Common myeloid progenitor, CD34-positive (primary cell): ENCODE measurements around the gene ZFP64.

Experiments
- CTCF ChIA-PET: fragments of 350-600 bp; sonication (Branson Sonifier 250); formaldehyde crosslinking; loops from one replicate; lab custom pipeline; 2021; ENCODE audit warnings: antibody characterized with exemption; lab: Charles Lee
- POLR2A ChIA-PET: fragments of 350-600 bp; sonication (Branson Sonifier 250); formaldehyde crosslinking; loops from one replicate; lab custom pipeline; 2021; ENCODE audit warnings: antibody characterized with exemption; lab: Charles Lee
- DNase-seq, 3 donors: peaks; one replicate each; pipeline versions ENCODE4 v3.0.0 to v3.0.0-alpha.2; 2013
- H3K27ac ChIP-seq, 2 experiments: 1 replicate in 1 of 2; 2 replicates in 1 of 2; pipeline ENCODE4 v1.7.0; 2013; ENCODE audit warnings: inconsistent platforms in 2 of 2, low read length in 2 of 2, mild to moderate bottlenecking in 2 of 2, low read depth in 1 of 2, moderate library complexity in 1 of 2; ENCODE audit not compliant: severe bottlenecking in 2 of 2, insufficient read depth in 1 of 2, poor library complexity in 1 of 2
- H3K27me3 ChIP-seq, 5 experiments: replicated peaks in 2 of 5; 1 replicate in 3 of 5; 2 replicates in 2 of 5; pipeline versions ENCODE4 v1.6.1 to v1.7.0; 2013; ENCODE audit warnings: low read length in 4 of 5, mild to moderate bottlenecking in 2 of 5, moderate library complexity in 2 of 5, inconsistent platforms in 1 of 5; ENCODE audit not compliant: insufficient read depth in 5 of 5, control insufficient read depth in 4 of 5
- H3K36me3 ChIP-seq, 4 experiments: 1 replicate in 2 of 4; 2 replicates in 2 of 4; pipeline versions ENCODE4 v1.6.1 to v1.7.0; 2013; ENCODE audit warnings: low read length in 3 of 4, control low read depth in 1 of 4, mild to moderate bottlenecking in 1 of 4; ENCODE audit not compliant: control insufficient read depth in 4 of 4, insufficient read depth in 4 of 4
- H3K4me1 ChIP-seq, 4 experiments: 1 replicate in 3 of 4; 2 replicates in 1 of 4; pipeline versions ENCODE4 v1.6.1 to v1.7.1; 2013; ENCODE audit warnings: low read length in 3 of 4, mild to moderate bottlenecking in 3 of 4, control low read depth in 1 of 4, inconsistent platforms in 1 of 4, moderate library complexity in 1 of 4; ENCODE audit not compliant: control insufficient read depth in 4 of 4, insufficient read depth in 4 of 4; ENCODE audit errors: control extremely low read depth in 1 of 4
- H3K4me3 ChIP-seq, 7 experiments: 1 replicate in 4 of 7; 2 replicates in 3 of 7; pipeline versions ENCODE4 v1.5.1 to v1.7.0; 2013; ENCODE audit warnings: mild to moderate bottlenecking in 7 of 7, low read length in 6 of 7, moderate library complexity in 6 of 7, inconsistent platforms in 2 of 7, low read depth in 2 of 7, control low read depth in 1 of 7; ENCODE audit not compliant: insufficient read depth in 4 of 7, control insufficient read depth in 1 of 7; ENCODE audit errors: extremely low read depth in 1 of 7
- H3K9me3 ChIP-seq, 5 experiments: 1 replicate in 4 of 5; 2 replicates in 1 of 5; pipeline versions ENCODE4 v1.6.1 to v1.7.1; 2013; ENCODE audit warnings: low read length in 4 of 5, mild to moderate bottlenecking in 2 of 5, inconsistent platforms in 1 of 5, low read depth in 1 of 5, moderate library complexity in 1 of 5; ENCODE audit not compliant: control insufficient read depth in 4 of 5, insufficient read depth in 2 of 5; ENCODE audit errors: control extremely low read depth in 1 of 5
- WGBS: methylation state at CpG from one replicate; pipeline ENCODE4 v1.1.5; 2013; ENCODE audit not compliant: insufficient coverage; 5-methylcytosine and 5-hydroxymethylcytosine counted together

Gene ZFP64

DNA sequence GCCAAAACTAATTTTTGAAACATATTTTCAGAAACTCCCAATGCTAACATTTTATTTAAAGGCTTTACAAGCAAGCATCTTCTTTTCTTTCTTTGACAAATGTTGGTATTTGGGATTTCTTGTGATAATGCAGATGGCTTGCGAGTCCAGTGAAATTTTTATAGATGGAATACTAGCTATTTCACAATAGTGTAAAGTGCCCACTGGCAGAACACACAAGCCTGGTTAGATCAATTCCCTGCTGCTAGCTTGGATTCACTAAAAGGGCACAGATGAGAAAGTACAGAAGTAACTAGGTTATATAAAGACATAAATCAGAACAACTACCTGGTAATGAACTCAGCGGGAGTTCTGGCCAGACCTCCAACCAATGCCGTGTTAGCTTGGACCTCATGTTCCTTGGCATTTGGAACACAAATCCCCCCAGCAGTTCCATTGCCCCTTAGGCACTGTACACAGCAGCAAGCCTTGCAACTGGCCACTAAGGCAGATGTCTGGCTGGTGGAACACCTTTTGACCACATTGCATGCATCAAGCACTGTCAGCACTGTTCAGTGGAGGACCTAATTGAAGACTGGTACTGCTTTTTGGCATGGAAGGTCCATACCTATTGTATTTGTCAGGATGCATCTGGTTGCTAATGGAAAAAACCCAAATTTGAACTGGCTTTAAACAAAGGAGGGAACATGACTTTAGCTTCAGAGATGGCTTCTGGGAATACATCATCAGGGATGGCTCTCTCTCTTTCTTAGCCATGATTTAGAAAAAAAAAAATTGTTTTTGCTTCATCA, 15.6 kb upstream of the ZFP64 start:
- H3K27ac ChIP-seq: no peak overlapping the region
- DNase-seq: no peak
- ChIA-PET CTCF (no interaction called here), POLR2A (no interaction called here)
- WGBS: 94% methylated on average over 2 of the region's 3 CpGs
- no peaks in the 10 kb centered on the region for H3K4me1 ChIP-seq
- no peaks in the 10 kb centered on the region for H3K36me3 ChIP-seq
- peaks cover 0 to 10% (median 6%) of the 10 kb centered on the region in 5 experiments for H3K9me3 ChIP-seq
- H3K4me3 ChIP-seq: no peak overlapping the region
- H3K27me3 ChIP-seq: peaks cover 0 to 2% (median 0%) of the 10 kb centered on the region in 5 experiments

DNA sequence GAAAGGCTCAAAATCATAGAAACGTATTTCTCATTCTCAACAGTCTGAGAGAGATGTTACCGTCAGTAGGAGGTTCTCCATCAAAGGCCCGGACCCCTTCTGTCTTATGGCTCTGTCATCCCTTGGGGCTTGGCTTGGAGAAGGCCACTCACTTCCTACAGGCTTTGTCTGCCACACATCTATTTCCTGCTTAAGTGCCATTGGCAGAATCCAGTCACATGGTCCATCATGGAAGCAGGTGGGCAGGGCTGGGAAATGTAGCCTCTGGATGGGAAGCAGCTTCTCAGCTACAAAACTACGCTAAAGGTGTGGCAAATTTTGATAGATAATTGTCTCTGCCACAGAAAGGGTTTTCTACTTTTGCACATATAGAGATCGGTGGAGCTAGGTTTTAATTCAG, 12.6 kb upstream of the ZFP64 start:
- no peak for DNase-seq
- ChIA-PET CTCF (no interaction called here), POLR2A (no interaction called here)
- H3K4me3 ChIP-seq: no peak overlapping the region
- H3K9me3 ChIP-seq: peaks cover 0 to 1% (median 0%) of the 10 kb centered on the region in 5 experiments
- H3K27me3 ChIP-seq: no peaks in the 10 kb centered on the region
- H3K27ac ChIP-seq: no peak overlapping the region
- WGBS: 98% methylated on average over 3 of the region's 5 CpGs
- H3K4me1 ChIP-seq: no peaks in the 10 kb centered on the region
- H3K36me3 ChIP-seq: no peaks in the 10 kb centered on the region

DNA sequence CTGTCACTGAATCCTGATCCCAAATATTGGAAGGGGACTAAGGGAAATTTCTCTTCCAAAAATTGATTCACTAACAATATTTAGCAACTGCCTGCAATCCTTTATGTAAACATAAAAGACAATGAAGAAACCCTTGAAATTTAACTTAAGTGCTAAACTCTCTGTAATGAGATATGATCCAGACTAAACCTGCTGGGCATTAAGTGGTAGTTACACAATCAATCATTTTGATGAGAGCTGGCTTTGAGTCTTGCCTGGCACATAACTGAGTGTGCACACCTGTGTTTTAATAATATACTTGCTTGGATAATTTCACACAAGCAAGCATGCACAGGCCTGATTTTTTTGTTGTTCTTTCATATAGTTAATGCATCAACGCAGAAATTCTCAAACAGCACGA, 9.8 kb upstream of the ZFP64 start:
- Histone ChIP-seq H3K27me3 (no peaks in the 10 kb centered on the region), H3K4me1 (no peaks in the 10 kb centered on the region), H3K4me3 (no peak overlapping the region), H3K9me3 (peaks cover 0 to 1% (median 0%) of the 10 kb centered on the region in 5 experiments), H3K27ac (no peak overlapping the region), H3K36me3 (no peaks in the 10 kb centered on the region)
- ChIA-PET POLR2A (no interaction called here), CTCF (no interaction called here)
- WGBS: no CpG with 5 or more reads among the region's 2 CpGs
- DNase-seq: no peak

DNA sequence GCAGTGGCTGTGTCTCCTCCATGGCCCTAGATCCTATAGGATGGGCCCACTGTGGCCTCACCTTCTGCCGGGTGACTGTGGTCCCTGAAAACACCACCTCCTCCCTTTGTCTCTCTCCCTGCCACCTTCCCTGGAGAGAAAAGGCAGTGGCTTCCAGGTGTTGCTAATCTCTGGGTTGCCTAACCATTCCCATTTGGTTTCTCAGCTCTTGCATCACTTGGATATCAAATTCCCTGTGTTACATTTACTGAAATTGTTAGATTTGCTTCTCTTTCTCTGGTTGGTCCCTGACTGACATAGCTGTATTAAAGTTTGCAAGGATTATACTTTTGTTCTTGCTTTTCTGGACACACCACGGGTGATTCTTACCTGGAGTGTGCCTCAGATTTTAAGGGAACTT, 9.3 kb upstream of the ZFP64 start:
- DNase-seq: no peak
- no peak overlapping the region for H3K27ac ChIP-seq
- H3K4me1 ChIP-seq: no peaks in the 10 kb centered on the region
- WGBS: 100% methylated on average over 1 of the region's 2 CpGs
- ChIA-PET POLR2A (no interaction called here), CTCF (no interaction called here)
- no peak overlapping the region for H3K4me3 ChIP-seq
- H3K27me3 ChIP-seq: no peaks in the 10 kb centered on the region
- H3K9me3 ChIP-seq: peaks cover 0 to 1% (median 0%) of the 10 kb centered on the region in 5 experiments
- H3K36me3 ChIP-seq: no peaks in the 10 kb centered on the region

DNA sequence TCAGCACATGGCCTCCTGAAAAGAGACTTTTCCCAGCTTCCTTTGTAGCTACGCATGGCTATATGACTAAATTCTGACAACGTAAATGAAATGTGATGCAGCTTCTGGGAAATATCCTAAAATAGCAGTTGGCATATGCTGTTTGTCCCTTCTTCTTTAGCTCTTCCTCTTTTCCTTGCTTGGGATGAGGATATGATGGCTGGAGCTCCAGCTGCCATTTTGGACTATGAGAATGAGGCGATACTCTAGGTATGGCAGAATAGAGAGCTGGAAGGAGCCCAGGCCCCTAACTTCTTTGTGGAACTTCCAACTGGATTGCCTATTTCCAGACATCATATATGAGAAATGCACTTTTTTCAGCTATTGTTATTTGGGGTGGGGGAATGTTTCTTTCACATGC, 5.3 kb upstream of the ZFP64 start:
- POLR2A ChIA-PET: no interaction called here
- peaks cover 0 to 10% (median 6%) of the 10 kb centered on the region in 4 experiments for H3K4me1 ChIP-seq
- H3K4me3 ChIP-seq: no peak overlapping the region
- H3K27me3 ChIP-seq: no peaks in the 10 kb centered on the region
- no peaks in the 10 kb centered on the region for H3K9me3 ChIP-seq
- no peak overlapping the region for H3K27ac ChIP-seq
- no CpG with 5 or more reads among the region's 3 CpGs for WGBS
- CTCF ChIA-PET: interaction anchor here (0.7 kb wide), 1 partner anchor 82 kb away, joined by 3 read pairs; no protein-coding TSS in a partner anchor
- H3K36me3 ChIP-seq: no peaks in the 10 kb centered on the region
- DNase-seq: no peak

DNA sequence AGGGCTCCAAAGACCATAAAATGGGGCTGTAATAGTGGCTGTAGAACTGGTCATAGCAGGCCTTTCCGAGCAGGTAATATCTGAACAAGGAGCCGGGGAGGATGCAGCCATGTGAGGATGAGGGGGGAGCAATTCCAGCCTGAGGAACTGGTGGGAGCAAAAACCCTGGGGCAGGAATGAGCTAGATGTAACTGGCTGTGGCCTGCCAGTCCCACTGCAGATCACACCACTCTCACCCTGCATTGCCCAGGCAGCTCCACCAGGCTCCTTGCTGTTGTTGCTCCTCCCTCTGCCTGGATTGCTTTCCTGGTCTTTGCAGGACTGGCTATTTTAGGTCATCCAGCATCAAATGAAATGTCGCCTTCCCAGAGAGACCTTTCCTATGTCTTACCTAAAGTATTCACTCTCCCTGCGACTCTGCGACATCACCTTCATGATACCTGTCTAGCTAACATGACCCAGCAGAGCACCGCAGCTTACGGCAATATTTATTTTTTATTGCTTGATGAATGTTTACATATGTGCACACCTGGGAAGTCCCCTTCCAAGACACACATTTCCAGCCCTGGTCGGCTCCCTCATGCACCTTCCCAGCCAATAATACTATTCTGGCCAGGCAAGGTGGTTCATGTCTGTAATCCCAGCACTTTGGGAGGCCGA, 2.4 kb upstream of the ZFP64 start:
- Histone ChIP-seq H3K9me3 (no peaks in the 10 kb centered on the region), H3K27me3 (no peaks in the 10 kb centered on the region), H3K4me3 (no peak overlapping the region), H3K27ac (no peak overlapping the region), H3K4me1 (peaks cover 0 to 18% (median 12%) of the 10 kb centered on the region in 4 experiments), H3K36me3 (no peaks in the 10 kb centered on the region)
- no peak for DNase-seq
- ChIA-PET POLR2A (no interaction called here), CTCF (no interaction called here)
- WGBS: 100% methylated on average over 3 of the region's 9 CpGs

DNA sequence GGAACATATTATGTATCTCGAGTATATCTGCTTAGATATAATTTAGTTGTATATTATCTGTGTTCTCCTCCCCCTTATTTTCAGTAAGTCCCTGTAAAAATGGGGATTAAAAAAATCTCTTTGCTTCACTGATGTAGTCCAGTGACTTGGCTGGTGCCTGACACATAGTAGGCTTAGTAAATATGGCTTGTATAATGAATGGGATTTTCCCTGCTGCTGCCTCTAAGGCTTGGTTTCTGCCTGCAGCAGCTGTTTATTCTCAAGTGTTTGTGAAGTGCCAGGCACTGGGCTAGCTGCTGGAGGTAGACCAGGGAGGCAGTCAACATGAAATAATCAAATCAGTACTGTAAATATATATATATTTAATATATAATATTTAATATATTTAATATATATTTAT, 1.6 kb upstream of the ZFP64 start:
- H3K27me3 ChIP-seq: no peaks in the 10 kb centered on the region
- H3K36me3 ChIP-seq: no peaks in the 10 kb centered on the region
- ChIA-PET POLR2A (no interaction called here), CTCF (no interaction called here)
- DNase-seq: no peak
- no peak overlapping the region for H3K4me3 ChIP-seq
- no peak overlapping the region for H3K27ac ChIP-seq
- peaks cover 0 to 18% (median 12%) of the 10 kb centered on the region in 4 experiments for H3K4me1 ChIP-seq
- no peaks in the 10 kb centered on the region for H3K9me3 ChIP-seq
- WGBS: no CpG with 5 or more reads among the region's 1 CpG
